IPS-15b (cell line): ENCODE data around the gene FCSK.
A peak's percentile ranks its signal among the peaks of the same experiment; 100 is the strongest.

ENCODE experiments used
- H3K27me3 ChIP-seq: one replicate; pipeline ENCODE4 v1.6.1; 2013; ENCODE audit warnings: low read length; ENCODE audit not compliant: control insufficient read depth, insufficient read depth
- H3K36me3 ChIP-seq: one replicate; pipeline ENCODE4 v1.6.1; 2013; ENCODE audit warnings: low read length; ENCODE audit not compliant: control insufficient read depth, insufficient read depth
- H3K4me1 ChIP-seq: one replicate; pipeline ENCODE4 v1.6.1; 2013; ENCODE audit warnings: mild to moderate bottlenecking, low read length; ENCODE audit not compliant: control insufficient read depth, insufficient read depth
- H3K4me3 ChIP-seq: one replicate; pipeline ENCODE4 v1.5.1; 2013; ENCODE audit warnings: low read depth, low read length
- H3K9ac ChIP-seq: one replicate; pipeline ENCODE4 v1.6.1; 2013; ENCODE audit warnings: low read depth, mild to moderate bottlenecking, low read length
- H3K9me3 ChIP-seq: one replicate; pipeline ENCODE4 v1.6.1; 2013; ENCODE audit warnings: mild to moderate bottlenecking, low read length; ENCODE audit not compliant: control insufficient read depth, insufficient read depth

Gene FCSK

DNA sequence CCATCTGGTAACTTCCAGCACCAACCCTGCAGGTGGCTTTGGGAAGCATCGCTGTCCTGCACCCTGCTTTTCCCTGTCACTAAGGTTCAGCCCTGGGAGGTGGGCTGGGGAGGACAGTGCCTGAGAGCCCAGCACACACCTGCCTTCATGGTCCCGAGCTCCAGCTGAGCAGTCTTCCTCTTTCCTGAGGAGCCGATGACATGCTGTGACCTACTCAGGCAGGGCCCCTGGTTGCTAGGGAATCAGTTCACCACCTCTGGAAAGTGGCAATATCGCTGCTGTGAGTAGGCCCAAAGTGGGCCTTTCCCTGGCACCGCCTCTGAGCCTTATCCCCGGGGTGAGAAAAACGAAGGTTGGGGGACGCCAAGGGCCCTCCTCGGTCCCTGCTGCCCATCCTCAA is 33.4 kb upstream of the FCSK start:
- H3K9ac ChIP-seq: no peak overlapping the region
- no peaks in the 10 kb centered on the region for H3K9me3 ChIP-seq
- no peak overlapping the region for H3K4me3 ChIP-seq
- H3K27me3 ChIP-seq: no peaks in the 10 kb centered on the region
- peaks cover 6% of the 10 kb centered on the region for H3K36me3 ChIP-seq
- peaks cover 13% of the 10 kb centered on the region for H3K4me1 ChIP-seq

GRCh38 chr16:70421473-70422311 is 32.7 kb upstream of the FCSK start:
- Histone ChIP-seq H3K9me3 (no peaks in the 10 kb centered on the region), H3K4me1 (peaks cover 10% of the 10 kb centered on the region), H3K9ac (peak overlapping the region; percentile 1), H3K4me3 (no peak overlapping the region), H3K27me3 (no peaks in the 10 kb centered on the region), H3K36me3 (peaks cover 6% of the 10 kb centered on the region)

- H3K4me1 ChIP-seq: peaks cover 11% of the 10 kb centered on the region
- no peak overlapping the region for H3K4me3 ChIP-seq
- no peaks in the 10 kb centered on the region for H3K27me3 ChIP-seq
- peaks cover 4% of the 10 kb centered on the region for H3K36me3 ChIP-seq
- no peaks in the 10 kb centered on the region for H3K9me3 ChIP-seq
- H3K9ac ChIP-seq: no peak overlapping the region
These were observed 31.9 kb upstream of the FCSK start for GRCh38 chr16:70422543-70422942.

DNA sequence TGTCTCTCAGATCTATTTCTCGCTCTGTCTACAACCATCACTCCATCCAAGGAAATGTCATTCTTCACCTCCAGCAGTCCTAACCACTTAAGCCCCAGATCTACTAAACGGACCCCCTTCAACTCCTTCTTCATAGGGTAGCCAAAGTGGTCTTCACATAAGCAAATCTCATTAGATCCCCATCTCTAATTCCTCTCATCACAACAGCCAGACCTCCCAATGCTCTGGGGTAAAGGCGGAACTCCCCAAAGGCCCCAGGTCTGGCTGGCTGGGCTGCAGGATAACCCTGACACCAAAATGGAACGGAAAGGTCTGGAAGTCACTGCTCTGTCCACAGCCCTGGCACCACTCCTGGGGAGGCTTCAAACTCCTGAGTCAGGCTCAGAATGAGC is 26.6 kb upstream of the FCSK start:
- H3K9ac ChIP-seq: peak overlapping the region; percentile 51
- peaks cover 30% of the 10 kb centered on the region for H3K4me1 ChIP-seq
- H3K27me3 ChIP-seq: no peaks in the 10 kb centered on the region
- no peaks in the 10 kb centered on the region for H3K9me3 ChIP-seq
- peak overlapping the region; percentile 21 for H3K4me3 ChIP-seq
- H3K36me3 ChIP-seq: peaks cover 4% of the 10 kb centered on the region

- Histone ChIP-seq H3K9me3 (no peaks in the 10 kb centered on the region), H3K27me3 (no peaks in the 10 kb centered on the region), H3K4me3 (peak overlapping the region; percentile 21), H3K9ac (peak overlapping the region; percentile 71), H3K36me3 (peaks cover 4% of the 10 kb centered on the region), H3K4me1 (peaks cover 35% of the 10 kb centered on the region)
These were observed 26.0 kb upstream of the FCSK start for GRCh38 chr16:70428178-70428998.

- H3K4me1 ChIP-seq: peaks cover 36% of the 10 kb centered on the region
- H3K4me3 ChIP-seq: no peak overlapping the region
- no peaks in the 10 kb centered on the region for H3K9me3 ChIP-seq
- H3K9ac ChIP-seq: peak overlapping the region; percentile 62
- no peaks in the 10 kb centered on the region for H3K27me3 ChIP-seq
- H3K36me3 ChIP-seq: peaks cover 3% of the 10 kb centered on the region
These were observed 24.3 kb upstream of the FCSK start for GRCh38 chr16:70429888-70430666.

GRCh38 chr16:70430667-70431536 is 23.5 kb upstream of the FCSK start:
- peaks cover 3% of the 10 kb centered on the region for H3K36me3 ChIP-seq
- H3K4me3 ChIP-seq: peak overlapping the region; percentile 23
- no peaks in the 10 kb centered on the region for H3K27me3 ChIP-seq
- H3K9me3 ChIP-seq: no peaks in the 10 kb centered on the region
- H3K4me1 ChIP-seq: peaks cover 36% of the 10 kb centered on the region
- H3K9ac ChIP-seq: peak overlapping the region; percentile 62

GRCh38 chr16:70432356-70432722 is 22.1 kb upstream of the FCSK start:
- Histone ChIP-seq H3K4me1 (peaks cover 47% of the 10 kb centered on the region), H3K27me3 (no peaks in the 10 kb centered on the region), H3K36me3 (peaks cover 3% of the 10 kb centered on the region), H3K9me3 (no peaks in the 10 kb centered on the region), H3K4me3 (no peak overlapping the region), H3K9ac (peak overlapping the region; percentile 61)

- peaks cover 49% of the 10 kb centered on the region for H3K4me1 ChIP-seq
- peak overlapping the region; percentile 61 for H3K9ac ChIP-seq
- H3K4me3 ChIP-seq: no peak overlapping the region
- no peaks in the 10 kb centered on the region for H3K27me3 ChIP-seq
- no peaks in the 10 kb centered on the region for H3K9me3 ChIP-seq
- H3K36me3 ChIP-seq: peaks cover 3% of the 10 kb centered on the region
These were observed 21.5 kb upstream of the FCSK start for GRCh38 chr16:70432723-70433457.

GRCh38 chr16:70433458-70434103 is 20.8 kb upstream of the FCSK start:
- peaks cover 3% of the 10 kb centered on the region for H3K36me3 ChIP-seq
- H3K4me1 ChIP-seq: peaks cover 44% of the 10 kb centered on the region
- H3K9ac ChIP-seq: no peak overlapping the region
- H3K9me3 ChIP-seq: no peaks in the 10 kb centered on the region
- no peak overlapping the region for H3K4me3 ChIP-seq
- H3K27me3 ChIP-seq: no peaks in the 10 kb centered on the region
